ENCODE data around the gene MINK1. TPM values are rescaled to one million over a fixed set of nuclear protein-coding genes. Genes with fewer than 3 reads are reported as not detected.

MINK1 gene
- total RNA-seq, 1 donor from 2014 or later: 63.2 TPM

DNA sequence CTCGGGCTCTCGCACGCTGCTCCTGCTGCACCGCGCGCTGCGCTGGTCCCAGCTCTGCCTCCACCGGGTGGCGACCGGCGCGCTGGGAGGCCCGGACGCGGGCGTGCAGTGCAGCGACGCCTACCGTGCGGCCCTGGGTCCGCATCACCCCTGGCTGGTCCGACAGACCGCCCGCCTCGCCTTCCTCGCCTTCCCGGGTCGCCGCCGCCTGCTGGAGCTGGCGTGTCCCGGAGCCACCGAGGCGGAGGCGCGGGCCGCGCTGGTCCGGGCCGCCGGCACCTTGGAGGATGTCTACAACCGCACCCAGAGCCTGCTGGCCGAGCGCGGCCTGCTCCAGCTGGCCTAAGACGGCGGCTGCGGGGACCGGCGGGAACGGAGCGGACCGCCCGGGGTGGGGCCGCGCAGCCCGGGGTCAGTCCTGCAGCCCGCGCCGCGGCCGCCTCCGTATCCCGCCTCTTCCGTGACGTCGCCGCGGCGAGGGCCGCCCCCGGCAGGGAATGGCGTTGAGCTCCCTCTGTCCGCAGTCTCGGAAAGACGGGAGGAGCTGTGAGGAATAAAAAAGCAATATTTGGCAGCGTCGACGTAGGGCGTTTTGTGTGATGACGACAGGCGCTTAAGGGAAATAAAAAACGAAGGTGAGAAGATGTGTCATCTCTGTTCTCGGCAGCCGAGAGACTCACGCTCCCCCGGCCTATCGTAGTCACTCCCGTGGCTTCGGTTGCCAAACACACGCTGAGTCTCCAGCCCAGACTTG is 43.0 kb upstream of the MINK1 start:
- TF ChIP-seq EZH2 (IDR thresholded peaks at IDR 0.05; ENCODE audit: insufficient read depth, low read length): no peak
- TF ChIP-seq, protein P1, sequence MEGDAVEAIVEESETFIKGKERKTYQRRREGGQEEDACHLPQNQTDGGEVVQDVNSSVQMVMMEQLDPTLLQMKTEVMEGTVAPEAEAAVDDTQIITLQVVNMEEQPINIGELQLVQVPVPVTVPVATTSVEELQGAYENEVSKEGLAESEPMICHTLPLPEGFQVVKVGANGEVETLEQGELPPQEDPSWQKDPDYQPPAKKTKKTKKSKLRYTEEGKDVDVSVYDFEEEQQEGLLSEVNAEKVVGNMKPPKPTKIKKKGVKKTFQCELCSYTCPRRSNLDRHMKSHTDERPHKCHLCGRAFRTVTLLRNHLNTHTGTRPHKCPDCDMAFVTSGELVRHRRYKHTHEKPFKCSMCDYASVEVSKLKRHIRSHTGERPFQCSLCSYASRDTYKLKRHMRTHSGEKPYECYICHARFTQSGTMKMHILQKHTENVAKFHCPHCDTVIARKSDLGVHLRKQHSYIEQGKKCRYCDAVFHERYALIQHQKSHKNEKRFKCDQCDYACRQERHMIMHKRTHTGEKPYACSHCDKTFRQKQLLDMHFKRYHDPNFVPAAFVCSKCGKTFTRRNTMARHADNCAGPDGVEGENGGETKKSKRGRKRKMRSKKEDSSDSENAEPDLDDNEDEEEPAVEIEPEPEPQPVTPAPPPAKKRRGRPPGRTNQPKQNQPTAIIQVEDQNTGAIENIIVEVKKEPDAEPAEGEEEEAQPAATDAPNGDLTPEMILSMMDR (IDR thresholded peaks at IDR 0.05; ENCODE audit: insufficient read depth, low read depth, low read length): peak; percentile 11
- H3K36me3 Mint-ChIP-seq (ENCODE audit: low read depth, unreplicated experiment): no peaks in the 10 kb centered on the region
- no peaks in the 10 kb centered on the region for H3K79me2 ChIP-seq (ENCODE audit: insufficient read depth, low read length)
- no peaks in the 10 kb centered on the region for H4K20me1 ChIP-seq (ENCODE audit: insufficient read depth, low read length)
- peak overlapping the region; percentile 78 for H3K9ac ChIP-seq (ENCODE audit: low read length)
- peak overlapping the region; percentile 60 for H3K4me3 ChIP-seq (ENCODE audit: insufficient read depth, low read depth, low read length)
- H3K4me3 Mint-ChIP-seq (ENCODE audit: unreplicated experiment): peak overlapping the region; percentile 84
- peak overlapping the region; percentile 86 for H2AFZ ChIP-seq (ENCODE audit: low read depth, low read length)
- H3K4me1 ChIP-seq (ENCODE audit: insufficient read depth, low read length): peaks cover 23% of the 10 kb centered on the region
- no peaks in the 10 kb centered on the region for H3K9me3 ChIP-seq (ENCODE audit: insufficient read depth, low read depth, low read length)
- H3K4me2 ChIP-seq (ENCODE audit: low read length): peak overlapping the region; percentile 89
- peaks cover 19% of the 10 kb centered on the region for H3K27me3 ChIP-seq (ENCODE audit: insufficient read depth, low read length)
- H3K27ac Mint-ChIP-seq (ENCODE audit: unreplicated experiment): peak overlapping the region; percentile 43
- no peak for FAIRE-seq
- peaks cover 5% of the 10 kb centered on the region for H3K27me3 Mint-ChIP-seq (ENCODE audit: low read depth, unreplicated experiment)
- H3K9me3 Mint-ChIP-seq (ENCODE audit: unreplicated experiment): peaks cover 2% of the 10 kb centered on the region
- H3K36me3 ChIP-seq (ENCODE audit: insufficient read depth, low read length): no peaks in the 10 kb centered on the region
- H3K27ac ChIP-seq (ENCODE audit: low read depth, low read length): peak overlapping the region; percentile 75
- no peaks in the 10 kb centered on the region for H3K4me1 Mint-ChIP-seq (ENCODE audit: low read depth, unreplicated experiment)
- DNase-seq (ENCODE audit: low read depth): peak; percentile 84

DNA sequence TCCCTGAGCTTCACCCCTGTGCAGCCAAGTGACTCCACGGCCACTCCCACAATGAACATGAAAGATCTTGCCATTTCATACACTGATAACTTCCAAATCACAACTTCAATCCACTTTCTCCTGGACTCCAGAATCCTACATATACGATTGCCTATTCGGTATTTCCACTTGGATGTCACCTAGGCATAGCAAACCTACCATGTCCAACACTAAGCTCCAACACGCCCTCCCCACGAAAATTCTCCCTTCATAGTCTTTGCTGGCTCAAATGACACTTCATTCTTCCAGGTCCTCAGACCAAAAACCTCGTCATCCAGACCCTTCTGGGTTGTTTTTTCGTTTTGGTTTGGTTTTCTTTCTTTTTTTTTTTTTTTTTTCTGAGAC is 42.4 kb upstream of the MINK1 start:
- Mint-ChIP-seq H3K4me1 (ENCODE audit: low read depth, unreplicated experiment) (no peaks in the 10 kb centered on the region), H3K27me3 (ENCODE audit: low read depth, unreplicated experiment) (peaks cover 5% of the 10 kb centered on the region), H3K36me3 (ENCODE audit: low read depth, unreplicated experiment) (no peaks in the 10 kb centered on the region), H3K9me3 (ENCODE audit: unreplicated experiment) (peaks cover 2% of the 10 kb centered on the region), H3K27ac (ENCODE audit: unreplicated experiment) (peak overlapping the region; percentile 43), H3K4me3 (ENCODE audit: unreplicated experiment) (peak overlapping the region; percentile 84)
- Histone ChIP-seq H3K4me2 (ENCODE audit: low read length) (peak overlapping the region; percentile 89), H3K4me1 (ENCODE audit: insufficient read depth, low read length) (peaks cover 18% of the 10 kb centered on the region), H3K36me3 (ENCODE audit: insufficient read depth, low read length) (no peaks in the 10 kb centered on the region), H3K9me3 (ENCODE audit: insufficient read depth, low read depth, low read length) (no peaks in the 10 kb centered on the region), H3K4me3 (ENCODE audit: insufficient read depth, low read depth, low read length) (peak overlapping the region; percentile 60), H4K20me1 (ENCODE audit: insufficient read depth, low read length) (no peaks in the 10 kb centered on the region), H3K9ac (ENCODE audit: low read length) (peak overlapping the region; percentile 78), H2AFZ (ENCODE audit: low read depth, low read length) (peak overlapping the region; percentile 86), H3K27me3 (ENCODE audit: insufficient read depth, low read length) (peaks cover 13% of the 10 kb centered on the region), H3K79me2 (ENCODE audit: insufficient read depth, low read length) (no peaks in the 10 kb centered on the region), H3K27ac (ENCODE audit: low read depth, low read length) (peak overlapping the region; percentile 75)
- FAIRE-seq: no peak
- TF ChIP-seq EZH2 (IDR thresholded peaks at IDR 0.05; ENCODE audit: insufficient read depth, low read length): no peak
- TF ChIP-seq, protein P1 (IDR thresholded peaks at IDR 0.05; ENCODE audit: insufficient read depth, low read depth, low read length): no peak
- DNase-seq (ENCODE audit: low read depth): no peak

DNA sequence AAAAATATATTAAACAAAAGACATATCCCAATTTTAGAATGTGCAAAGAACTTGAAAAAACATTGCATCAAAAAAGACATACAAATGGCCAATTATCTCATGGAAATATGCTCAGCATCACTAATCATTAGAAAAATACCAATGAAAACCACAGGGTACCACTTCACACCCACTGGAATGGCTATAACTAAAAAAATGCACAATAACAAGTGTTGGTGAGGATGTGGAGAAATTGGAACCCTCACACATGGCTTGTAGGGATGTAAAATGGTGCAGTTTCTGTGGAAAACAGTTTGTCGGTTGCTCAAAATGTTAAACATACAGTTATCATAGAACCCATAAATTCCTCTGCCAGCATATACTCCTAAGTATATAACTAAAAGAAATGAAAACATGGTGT is 38.0 kb upstream of the MINK1 start:
- H3K4me3 ChIP-seq (ENCODE audit: insufficient read depth, low read depth, low read length): no peak overlapping the region
- H3K9me3 Mint-ChIP-seq (ENCODE audit: unreplicated experiment): peaks cover 2% of the 10 kb centered on the region
- H3K27ac ChIP-seq (ENCODE audit: low read depth, low read length): no peak overlapping the region
- peak overlapping the region; percentile 98 for H3K27ac Mint-ChIP-seq (ENCODE audit: unreplicated experiment)
- DNase-seq (ENCODE audit: low read depth): no peak
- FAIRE-seq: no peak
- H3K79me2 ChIP-seq (ENCODE audit: insufficient read depth, low read length): peaks cover 23% of the 10 kb centered on the region
- H3K36me3 Mint-ChIP-seq (ENCODE audit: low read depth, unreplicated experiment): peaks cover 4% of the 10 kb centered on the region
- H3K36me3 ChIP-seq (ENCODE audit: insufficient read depth, low read length): peaks cover 18% of the 10 kb centered on the region
- no peak overlapping the region for H3K4me2 ChIP-seq (ENCODE audit: low read length)
- H3K4me1 ChIP-seq (ENCODE audit: insufficient read depth, low read length): peaks cover 8% of the 10 kb centered on the region
- H3K27me3 Mint-ChIP-seq (ENCODE audit: low read depth, unreplicated experiment): peaks cover 5% of the 10 kb centered on the region
- no peaks in the 10 kb centered on the region for H3K9me3 ChIP-seq (ENCODE audit: insufficient read depth, low read depth, low read length)
- peak overlapping the region; percentile 96 for H3K4me3 Mint-ChIP-seq (ENCODE audit: unreplicated experiment)
- H3K27me3 ChIP-seq (ENCODE audit: insufficient read depth, low read length): peaks cover 2% of the 10 kb centered on the region
- H3K4me1 Mint-ChIP-seq (ENCODE audit: low read depth, unreplicated experiment): peaks cover 3% of the 10 kb centered on the region
- H3K9ac ChIP-seq (ENCODE audit: low read length): no peak overlapping the region
- TF ChIP-seq, protein P1 (IDR thresholded peaks at IDR 0.05; ENCODE audit: insufficient read depth, low read depth, low read length): no peak
- no peak for TF ChIP-seq EZH2 (IDR thresholded peaks at IDR 0.05; ENCODE audit: insufficient read depth, low read length)
- H2AFZ ChIP-seq (ENCODE audit: low read depth, low read length): peak overlapping the region; percentile 72
- peaks cover 7% of the 10 kb centered on the region for H4K20me1 ChIP-seq (ENCODE audit: insufficient read depth, low read length)
